Measurements from ENCODE around the gene NAV3. TPM values are rescaled to one million over a fixed set of nuclear protein-coding genes. Genes with fewer than 3 reads are reported as not detected.

Gene NAV3
- total RNA-seq, 1 donor: under 0.01 TPM

GRCh38 chr12:78115889-78116288 lies 285.2 kb downstream of the NAV3 start:
- Histone ChIP-seq H3K4me3 (ENCODE audit: low read length) (no peak overlapping the region), H3K9me3 (ENCODE audit: low read depth, low read length) (no peaks in the 10 kb centered on the region), H3K4me1 (ENCODE audit: insufficient read depth, low read length) (no peaks in the 10 kb centered on the region), H3K27me3 (ENCODE audit: insufficient read depth, low read length) (no peaks in the 10 kb centered on the region)

GRCh38 chr12:78118036-78118435 lies 287.3 kb downstream of the NAV3 start:
- Histone ChIP-seq H3K9me3 (ENCODE audit: low read depth, low read length) (no peaks in the 10 kb centered on the region), H3K4me3 (ENCODE audit: low read length) (no peak overlapping the region), H3K4me1 (ENCODE audit: insufficient read depth, low read length) (no peaks in the 10 kb centered on the region), H3K27me3 (ENCODE audit: insufficient read depth, low read length) (no peaks in the 10 kb centered on the region)

- no peak overlapping the region for H3K4me3 ChIP-seq (ENCODE audit: low read length)
- no peaks in the 10 kb centered on the region for H3K27me3 ChIP-seq (ENCODE audit: insufficient read depth, low read length)
- H3K4me1 ChIP-seq (ENCODE audit: insufficient read depth, low read length): no peaks in the 10 kb centered on the region
- no peaks in the 10 kb centered on the region for H3K9me3 ChIP-seq (ENCODE audit: low read depth, low read length)
Observed at GRCh38 chr12:78118486-78118885, 287.8 kb downstream of the NAV3 start.

- no peaks in the 10 kb centered on the region for H3K27me3 ChIP-seq (ENCODE audit: insufficient read depth, low read length)
- no peak overlapping the region for H3K4me3 ChIP-seq (ENCODE audit: low read length)
- H3K9me3 ChIP-seq (ENCODE audit: low read depth, low read length): no peaks in the 10 kb centered on the region
- no peaks in the 10 kb centered on the region for H3K4me1 ChIP-seq (ENCODE audit: insufficient read depth, low read length)
Observed at GRCh38 chr12:78119351-78119918, 288.7 kb downstream of the NAV3 start.

DNA sequence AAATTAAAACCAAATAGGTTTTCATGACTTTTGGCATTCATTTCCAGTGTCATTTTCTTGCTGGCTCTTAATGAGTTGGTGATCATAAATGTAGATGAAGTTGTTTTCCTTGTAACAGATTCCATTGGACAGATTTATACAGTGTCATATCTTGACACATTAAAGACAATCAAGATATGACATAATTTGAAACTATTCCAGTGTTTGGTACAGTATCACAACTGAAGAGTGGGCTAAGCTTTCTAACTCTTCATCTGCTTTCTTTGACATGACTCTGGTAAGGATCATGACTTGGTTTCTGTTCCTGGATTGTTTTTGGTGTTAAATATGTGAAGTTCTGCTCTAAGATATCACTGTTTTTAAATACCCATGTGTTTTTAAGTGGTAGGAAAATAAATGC lies 289.6 kb downstream of the NAV3 start:
- Histone ChIP-seq H3K9me3 (ENCODE audit: low read depth, low read length) (no peaks in the 10 kb centered on the region), H3K27me3 (ENCODE audit: insufficient read depth, low read length) (no peaks in the 10 kb centered on the region), H3K4me3 (ENCODE audit: low read length) (no peak overlapping the region), H3K4me1 (ENCODE audit: insufficient read depth, low read length) (no peaks in the 10 kb centered on the region)

- no peaks in the 10 kb centered on the region for H3K4me1 ChIP-seq (ENCODE audit: insufficient read depth, low read length)
- H3K27me3 ChIP-seq (ENCODE audit: insufficient read depth, low read length): no peaks in the 10 kb centered on the region
- no peak overlapping the region for H3K4me3 ChIP-seq (ENCODE audit: low read length)
- H3K9me3 ChIP-seq (ENCODE audit: low read depth, low read length): no peaks in the 10 kb centered on the region
Observed at GRCh38 chr12:78120866-78121560, 290.3 kb downstream of the NAV3 start.

GRCh38 chr12:78121969-78122610 lies 291.4 kb downstream of the NAV3 start:
- H3K4me3 ChIP-seq (ENCODE audit: low read length): no peak overlapping the region
- no peaks in the 10 kb centered on the region for H3K27me3 ChIP-seq (ENCODE audit: insufficient read depth, low read length)

GRCh38 chr12:78128211-78128610 lies 297.5 kb downstream of the NAV3 start:
- H3K4me3 ChIP-seq (ENCODE audit: low read length): no peak overlapping the region
- no peaks in the 10 kb centered on the region for H3K4me1 ChIP-seq (ENCODE audit: insufficient read depth, low read length)
- H3K9me3 ChIP-seq (ENCODE audit: low read depth, low read length): no peaks in the 10 kb centered on the region
- H3K27me3 ChIP-seq (ENCODE audit: insufficient read depth, low read length): no peaks in the 10 kb centered on the region

More at GRCh38 chr12:78121969-78122610, 291.4 kb downstream of the NAV3 start:
- H3K4me1 ChIP-seq (ENCODE audit: insufficient read depth, low read length): no peaks in the 10 kb centered on the region
- H3K9me3 ChIP-seq (ENCODE audit: low read depth, low read length): no peaks in the 10 kb centered on the region

DNA sequence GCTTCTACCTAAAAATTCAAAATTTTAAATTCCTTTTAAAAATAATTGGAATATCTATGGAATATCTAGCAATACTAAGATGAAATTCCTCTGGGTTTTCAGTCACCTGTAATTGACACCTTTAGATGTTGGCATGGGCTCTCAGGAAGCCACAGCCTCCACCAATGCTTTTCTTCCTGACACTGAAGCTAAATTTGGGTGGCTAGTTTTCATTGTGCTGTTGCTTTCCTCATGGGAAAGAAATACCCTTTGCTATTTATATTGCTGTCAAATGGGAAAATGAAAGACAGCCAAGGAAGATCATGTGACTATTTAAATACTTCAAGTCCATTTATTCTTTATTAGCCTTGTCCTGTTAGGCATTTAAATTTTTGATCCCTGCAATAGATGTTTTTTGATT lies 313.0 kb downstream of the NAV3 start:
- H3K4me3 ChIP-seq (ENCODE audit: low read length): no peak overlapping the region
- no peaks in the 10 kb centered on the region for H3K4me1 ChIP-seq (ENCODE audit: insufficient read depth, low read length)
- no peaks in the 10 kb centered on the region for H3K27me3 ChIP-seq (ENCODE audit: insufficient read depth, low read length)
- no peaks in the 10 kb centered on the region for H3K9me3 ChIP-seq (ENCODE audit: low read depth, low read length)

DNA sequence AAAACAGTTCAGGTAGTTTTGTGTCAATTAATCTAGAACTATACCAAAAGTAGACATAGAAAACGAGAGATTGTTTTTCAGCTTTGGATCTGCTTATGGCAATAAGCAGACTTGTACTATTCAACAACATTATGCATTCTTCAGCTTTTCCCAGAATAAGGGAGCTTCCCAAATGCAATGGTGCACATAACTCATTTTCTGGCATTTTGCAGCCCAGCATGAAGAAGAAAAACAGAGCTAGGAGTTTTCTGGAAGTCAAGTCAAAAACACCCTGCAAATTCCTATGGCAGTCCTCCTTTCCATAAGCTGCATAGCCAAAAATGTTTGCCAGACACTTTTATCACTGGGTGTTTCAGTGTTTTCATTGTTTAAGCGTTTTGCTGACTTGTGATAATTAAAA lies 314.7 kb downstream of the NAV3 start:
- H3K4me3 ChIP-seq (ENCODE audit: low read length): no peak overlapping the region
- no peaks in the 10 kb centered on the region for H3K27me3 ChIP-seq (ENCODE audit: insufficient read depth, low read length)
- H3K4me1 ChIP-seq (ENCODE audit: insufficient read depth, low read length): no peaks in the 10 kb centered on the region
- no peaks in the 10 kb centered on the region for H3K9me3 ChIP-seq (ENCODE audit: low read depth, low read length)

GRCh38 chr12:78146365-78146772 lies 315.7 kb downstream of the NAV3 start:
- H3K27me3 ChIP-seq (ENCODE audit: insufficient read depth, low read length): no peaks in the 10 kb centered on the region
- no peak overlapping the region for H3K4me3 ChIP-seq (ENCODE audit: low read length)
- H3K4me1 ChIP-seq (ENCODE audit: insufficient read depth, low read length): no peaks in the 10 kb centered on the region
- H3K9me3 ChIP-seq (ENCODE audit: low read depth, low read length): no peaks in the 10 kb centered on the region

DNA sequence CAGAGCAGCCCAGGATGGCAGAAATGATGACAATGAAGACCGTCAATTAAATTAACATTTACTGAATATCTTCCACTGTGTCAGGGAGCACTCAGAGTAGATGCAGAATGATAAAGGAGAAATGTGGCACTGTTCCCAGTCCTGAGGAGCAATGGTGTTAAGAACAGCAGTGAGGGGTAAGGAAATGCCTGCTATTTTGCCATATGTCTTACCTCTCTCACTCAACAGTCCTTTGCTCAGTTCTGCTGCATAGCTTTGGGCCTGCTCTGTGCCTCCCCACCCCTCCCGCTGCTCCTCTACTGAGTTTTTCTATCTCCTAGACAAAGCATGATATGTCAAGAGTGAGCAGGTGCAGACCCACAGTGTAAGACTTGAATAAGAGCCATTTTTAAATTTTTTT lies 318.8 kb downstream of the NAV3 start:
- H3K27me3 ChIP-seq (ENCODE audit: insufficient read depth, low read length): no peaks in the 10 kb centered on the region
- H3K9me3 ChIP-seq (ENCODE audit: low read depth, low read length): no peaks in the 10 kb centered on the region
- no peaks in the 10 kb centered on the region for H3K4me1 ChIP-seq (ENCODE audit: insufficient read depth, low read length)
- no peak overlapping the region for H3K4me3 ChIP-seq (ENCODE audit: low read length)

- Histone ChIP-seq H3K4me1 (ENCODE audit: insufficient read depth, low read length) (no peaks in the 10 kb centered on the region), H3K9me3 (ENCODE audit: low read depth, low read length) (no peaks in the 10 kb centered on the region), H3K4me3 (ENCODE audit: low read length) (no peak overlapping the region), H3K27me3 (ENCODE audit: insufficient read depth, low read length) (no peaks in the 10 kb centered on the region)
Observed at GRCh38 chr12:78155546-78155945, 324.9 kb downstream of the NAV3 start.

- Histone ChIP-seq H3K9me3 (ENCODE audit: low read depth, low read length) (no peaks in the 10 kb centered on the region), H3K27me3 (ENCODE audit: insufficient read depth, low read length) (no peaks in the 10 kb centered on the region), H3K4me1 (ENCODE audit: insufficient read depth, low read length) (no peaks in the 10 kb centered on the region), H3K4me3 (ENCODE audit: low read length) (no peak overlapping the region)
Observed at GRCh38 chr12:78156751-78157150, 326.1 kb downstream of the NAV3 start.

- no peak overlapping the region for H3K4me3 ChIP-seq (ENCODE audit: low read length)
- H3K9me3 ChIP-seq (ENCODE audit: low read depth, low read length): no peaks in the 10 kb centered on the region
- H3K4me1 ChIP-seq (ENCODE audit: insufficient read depth, low read length): no peaks in the 10 kb centered on the region
- H3K27me3 ChIP-seq (ENCODE audit: insufficient read depth, low read length): no peaks in the 10 kb centered on the region
Observed at GRCh38 chr12:78157199-78157598, 326.5 kb downstream of the NAV3 start.

DNA sequence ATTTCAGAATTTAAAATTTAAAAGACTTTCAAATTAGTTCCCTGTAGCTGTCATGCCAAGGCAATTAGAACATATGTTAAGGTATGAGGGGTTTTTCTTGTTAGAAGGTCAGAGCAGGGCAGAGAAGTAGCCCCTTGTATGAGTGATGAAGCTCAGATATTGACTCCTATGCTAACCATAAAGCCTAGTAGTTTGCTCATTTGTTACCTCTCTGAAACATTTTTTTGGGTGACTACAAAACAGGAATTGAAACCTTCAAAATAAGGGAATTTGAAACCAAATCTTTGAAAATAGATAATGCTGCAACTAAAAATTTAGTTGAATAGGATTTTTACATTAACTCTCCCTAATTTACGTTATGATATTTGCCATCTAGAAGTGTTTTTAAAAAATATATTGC lies 333.5 kb downstream of the NAV3 start:
- Histone ChIP-seq H3K4me1 (ENCODE audit: insufficient read depth, low read length) (no peaks in the 10 kb centered on the region), H3K9me3 (ENCODE audit: low read depth, low read length) (no peaks in the 10 kb centered on the region), H3K4me3 (ENCODE audit: low read length) (no peak overlapping the region), H3K27me3 (ENCODE audit: insufficient read depth, low read length) (no peaks in the 10 kb centered on the region)

Measured in mononuclear cell (primary cell).